Measurements from ENCODE around the gene KRTAP4-5.

DNA sequence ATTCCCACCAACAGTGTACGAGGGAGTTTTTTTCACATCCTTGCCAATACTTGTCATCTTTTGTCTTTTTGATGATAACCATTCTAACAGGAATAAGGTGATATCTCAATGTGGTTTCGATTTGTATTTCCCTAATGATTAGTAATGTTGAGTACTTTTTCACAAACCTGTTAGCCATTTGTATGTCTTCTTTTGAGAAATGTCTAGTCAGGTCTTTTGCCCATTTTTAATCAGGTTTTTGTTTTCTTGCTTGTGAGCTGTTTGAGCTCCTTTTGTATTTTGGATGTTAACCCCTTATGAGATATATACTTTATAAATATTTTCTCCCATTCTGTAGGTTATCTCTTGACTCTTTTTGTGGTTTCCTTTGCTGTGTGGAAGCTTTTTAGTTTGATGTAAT lies 1.9 kb upstream of the KRTAP4-5 start:
- no peak for TF ChIP-seq POLR2A (IDR thresholded peaks at IDR 0.05)
- TF ChIP-seq, protein P1, sequence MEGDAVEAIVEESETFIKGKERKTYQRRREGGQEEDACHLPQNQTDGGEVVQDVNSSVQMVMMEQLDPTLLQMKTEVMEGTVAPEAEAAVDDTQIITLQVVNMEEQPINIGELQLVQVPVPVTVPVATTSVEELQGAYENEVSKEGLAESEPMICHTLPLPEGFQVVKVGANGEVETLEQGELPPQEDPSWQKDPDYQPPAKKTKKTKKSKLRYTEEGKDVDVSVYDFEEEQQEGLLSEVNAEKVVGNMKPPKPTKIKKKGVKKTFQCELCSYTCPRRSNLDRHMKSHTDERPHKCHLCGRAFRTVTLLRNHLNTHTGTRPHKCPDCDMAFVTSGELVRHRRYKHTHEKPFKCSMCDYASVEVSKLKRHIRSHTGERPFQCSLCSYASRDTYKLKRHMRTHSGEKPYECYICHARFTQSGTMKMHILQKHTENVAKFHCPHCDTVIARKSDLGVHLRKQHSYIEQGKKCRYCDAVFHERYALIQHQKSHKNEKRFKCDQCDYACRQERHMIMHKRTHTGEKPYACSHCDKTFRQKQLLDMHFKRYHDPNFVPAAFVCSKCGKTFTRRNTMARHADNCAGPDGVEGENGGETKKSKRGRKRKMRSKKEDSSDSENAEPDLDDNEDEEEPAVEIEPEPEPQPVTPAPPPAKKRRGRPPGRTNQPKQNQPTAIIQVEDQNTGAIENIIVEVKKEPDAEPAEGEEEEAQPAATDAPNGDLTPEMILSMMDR (IDR thresholded peaks at IDR 0.05), result no peak
